Smooth muscle cell (in vitro differentiated cells): ENCODE results near the gene PRMT7. TPM values are rescaled to one million over a fixed set of nuclear protein-coding genes. Genes with fewer than 3 reads are reported as not detected.

ENCODE experiments used
- DNase-seq: peaks from one replicate; lab custom pipeline; 2025; ENCODE audit not compliant: unreplicated experiment; lab: John Stamatoyannopoulos, UW
- H2AFZ ChIP-seq: fragments of 200-600 bp; sonication (generic); 2 replicates; pipeline ENCODE4 v1.6.0; 2016; ENCODE audit warnings: antibody characterized with exemption, low read depth, mild to moderate bottlenecking
- H3F3A ChIP-seq: fragments of 200-600 bp; sonication (generic); 2 replicates; pipeline ENCODE4 v1.6.0; 2017; ENCODE audit warnings: antibody characterized with exemption, low read depth
- H3K27ac ChIP-seq: fragments of 200-600 bp; sonication (generic); 2 replicates; pipeline ENCODE4 v1.5.1; 2016; ENCODE audit warnings: low read depth, mild to moderate bottlenecking
- H3K27me3 ChIP-seq: fragments of 200-600 bp; sonication (generic); 2 replicates; pipeline ENCODE4 v1.6.1; 2016; ENCODE audit warnings: low read depth, mild to moderate bottlenecking
- H3K36me3 ChIP-seq: fragments of 200-600 bp; sonication (generic); 2 replicates; pipeline ENCODE4 v1.5.1; 2016; ENCODE audit warnings: low read depth
- H3K4me1 ChIP-seq: fragments of 200-600 bp; sonication (generic); 2 replicates; pipeline ENCODE4 v1.5.1; 2016; ENCODE audit warnings: low read depth
- H3K4me2 ChIP-seq: fragments of 200-600 bp; sonication (generic); 2 replicates; pipeline ENCODE4 v1.6.0; 2016; ENCODE audit warnings: mild to moderate bottlenecking
- H3K4me3 ChIP-seq: fragments of 200-600 bp; sonication (generic); 2 replicates; pipeline ENCODE4 v1.5.1; 2016; ENCODE audit warnings: mild to moderate bottlenecking
- H3K79me2 ChIP-seq: fragments of 200-600 bp; sonication (generic); 2 replicates; pipeline ENCODE4 v1.6.0; 2016; ENCODE audit warnings: low read depth, mild to moderate bottlenecking
- H3K9ac ChIP-seq: fragments of 200-600 bp; sonication (generic); 2 replicates; pipeline ENCODE4 v1.6.0; 2016; ENCODE audit warnings: low read depth
- H3K9me3 ChIP-seq: fragments of 200-600 bp; sonication (generic); replicated peaks from 2 replicates; pipeline ENCODE4 v1.5.1; 2016; ENCODE audit warnings: low read depth
- H4K20me1 ChIP-seq: fragments of 200-600 bp; sonication (generic); 2 replicates; pipeline ENCODE4 v1.6.0; 2016; ENCODE audit warnings: low read depth
- WGBS: methylation state at CpG from one replicate; pipeline ENCODE4 v1.1.7; 2016; ENCODE audit warnings: low lambda C conversion rate; 5-methylcytosine and 5-hydroxymethylcytosine counted together
- polyA plus RNA-seq: library from polyadenylated mRNA; unstranded; fragments of >200 nt; fragmentation: Nextera tagmentation; extraction: Ambion mirVana; gene quantifications from 2 replicates; pipeline ENCODE4 v1.2.1, GENCODE V29; 2016
- total RNA-seq: library from RNA; depleted of rRNA; stranded (reverse); fragments of >200 nt; gene quantifications from 2 replicates; pipeline ENCODE4 v1.2.3, GENCODE V29; 2014
- TF ChIP-seq, protein P1 (sequence below): fragments of 200-600 bp; sonication (generic); IDR thresholded peaks from 2 replicates; pipeline ENCODE4 v1.5.1; 2017; ENCODE audit warnings: borderline replicate concordance, mild to moderate bottlenecking, antibody characterized with exemption; ENCODE audit not compliant: insufficient read depth, poor library complexity, severe bottlenecking

Gene PRMT7
- total and polyA plus RNA-seq, 2 experiments from 2014 or later, result 22.1 to 25.4 TPM

DNA sequence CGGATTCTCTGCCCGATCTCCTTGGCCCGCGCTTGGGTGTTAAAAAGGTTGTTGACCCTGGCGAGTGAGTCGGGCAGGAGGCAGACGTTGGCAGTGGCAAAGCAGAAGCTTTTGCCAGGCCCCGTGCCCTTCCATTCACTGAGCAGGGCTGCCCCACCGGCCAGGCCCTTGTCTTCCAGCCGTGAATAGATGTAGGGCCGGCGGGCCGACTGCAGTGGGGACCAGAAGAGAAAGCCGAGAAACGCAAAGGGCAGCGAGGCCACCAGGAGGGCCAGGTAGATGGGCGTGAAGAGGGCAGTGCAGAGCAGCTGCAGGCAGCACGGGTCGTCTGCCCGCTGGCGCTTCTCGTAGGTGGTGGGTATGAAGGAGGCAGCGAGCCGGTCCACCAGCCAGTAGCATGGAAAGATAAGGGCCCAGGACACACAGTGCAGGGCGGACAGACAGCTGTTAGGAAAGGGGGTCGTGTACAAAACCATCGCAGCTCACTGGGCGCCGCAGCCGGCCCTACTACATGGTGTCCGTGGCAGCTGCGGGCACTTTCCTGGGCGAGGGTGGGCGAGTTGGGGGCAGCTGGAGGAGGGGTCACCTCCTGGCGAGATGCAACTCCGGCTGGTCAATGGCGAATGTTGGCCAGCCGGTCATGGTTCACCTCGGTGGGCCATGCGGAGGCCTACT lies 61.0 kb downstream of the PRMT7 start:
- Histone ChIP-seq H3K79me2 (no peaks in the 10 kb centered on the region), H3K4me3 (no peak overlapping the region), H3K9ac (no peak overlapping the region), H3K36me3 (no peaks in the 10 kb centered on the region), H3K9me3 (no peaks in the 10 kb centered on the region), H3K27ac (no peak overlapping the region), H2AFZ (no peak overlapping the region), H3K4me1 (peaks cover 6% of the 10 kb centered on the region), H4K20me1 (no peaks in the 10 kb centered on the region), H3F3A (no peaks in the 10 kb centered on the region), H3K4me2 (no peak overlapping the region), H3K27me3 (no peaks in the 10 kb centered on the region)
- 92% methylated on average over 37 of the region's 40 CpGs for WGBS
- no peak for DNase-seq
- TF ChIP-seq, protein P1, sequence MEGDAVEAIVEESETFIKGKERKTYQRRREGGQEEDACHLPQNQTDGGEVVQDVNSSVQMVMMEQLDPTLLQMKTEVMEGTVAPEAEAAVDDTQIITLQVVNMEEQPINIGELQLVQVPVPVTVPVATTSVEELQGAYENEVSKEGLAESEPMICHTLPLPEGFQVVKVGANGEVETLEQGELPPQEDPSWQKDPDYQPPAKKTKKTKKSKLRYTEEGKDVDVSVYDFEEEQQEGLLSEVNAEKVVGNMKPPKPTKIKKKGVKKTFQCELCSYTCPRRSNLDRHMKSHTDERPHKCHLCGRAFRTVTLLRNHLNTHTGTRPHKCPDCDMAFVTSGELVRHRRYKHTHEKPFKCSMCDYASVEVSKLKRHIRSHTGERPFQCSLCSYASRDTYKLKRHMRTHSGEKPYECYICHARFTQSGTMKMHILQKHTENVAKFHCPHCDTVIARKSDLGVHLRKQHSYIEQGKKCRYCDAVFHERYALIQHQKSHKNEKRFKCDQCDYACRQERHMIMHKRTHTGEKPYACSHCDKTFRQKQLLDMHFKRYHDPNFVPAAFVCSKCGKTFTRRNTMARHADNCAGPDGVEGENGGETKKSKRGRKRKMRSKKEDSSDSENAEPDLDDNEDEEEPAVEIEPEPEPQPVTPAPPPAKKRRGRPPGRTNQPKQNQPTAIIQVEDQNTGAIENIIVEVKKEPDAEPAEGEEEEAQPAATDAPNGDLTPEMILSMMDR, result no peak

DNA sequence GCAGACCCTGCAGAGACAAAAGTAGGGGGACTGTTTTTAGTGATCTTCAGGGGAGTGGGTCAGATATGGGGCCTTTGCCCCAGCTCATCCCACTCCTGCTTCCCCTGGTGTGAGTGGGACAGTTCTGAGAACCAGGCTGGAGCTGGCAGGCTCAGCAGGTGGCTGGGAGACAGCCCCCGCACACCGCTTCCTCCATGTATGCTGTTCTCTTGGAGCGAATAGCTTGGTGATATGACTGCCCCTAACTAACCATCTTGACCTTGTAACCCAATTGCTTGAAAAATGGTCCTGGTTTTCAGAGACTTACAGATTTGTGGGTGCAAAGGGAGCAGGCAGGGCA lies 61.5 kb downstream of the PRMT7 start:
- WGBS, result 97% methylated on average over 3 of the region's 3 CpGs
- Histone ChIP-seq H3K36me3 (no peaks in the 10 kb centered on the region), H3K27ac (no peak overlapping the region), H3K27me3 (no peaks in the 10 kb centered on the region), H3F3A (no peaks in the 10 kb centered on the region), H3K79me2 (no peaks in the 10 kb centered on the region), H3K9ac (no peak overlapping the region), H4K20me1 (no peaks in the 10 kb centered on the region), H3K4me1 (peaks cover 6% of the 10 kb centered on the region), H3K9me3 (no peaks in the 10 kb centered on the region), H3K4me3 (no peak overlapping the region), H3K4me2 (no peak overlapping the region), H2AFZ (no peak overlapping the region)
- DNase-seq, result no peak
- TF ChIP-seq, protein P1, result no peak

DNA sequence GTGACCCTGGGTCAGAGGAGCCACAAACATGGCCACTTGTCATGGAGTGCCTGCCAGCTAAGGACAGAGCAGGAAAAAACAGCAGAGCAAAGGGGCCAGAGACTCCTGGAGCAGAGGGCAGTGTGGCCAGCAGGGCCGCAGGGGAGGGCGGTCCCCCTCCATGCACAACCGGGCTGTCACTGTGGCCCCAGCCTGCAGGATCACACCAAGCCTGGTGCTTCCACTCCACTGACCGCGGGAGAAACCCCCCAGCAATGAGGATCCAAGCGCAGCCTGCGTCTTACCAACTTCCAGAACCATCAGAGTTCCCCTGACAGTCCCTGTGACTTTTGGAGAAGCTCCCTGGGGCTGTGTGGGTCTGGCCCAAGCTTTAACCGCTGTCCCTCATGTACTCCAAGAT lies 62.0 kb downstream of the PRMT7 start:
- Histone ChIP-seq H3K27ac (no peak overlapping the region), H3F3A (no peaks in the 10 kb centered on the region), H3K4me1 (peaks cover 6% of the 10 kb centered on the region), H3K4me3 (no peak overlapping the region), H4K20me1 (no peaks in the 10 kb centered on the region), H3K79me2 (no peaks in the 10 kb centered on the region), H2AFZ (no peak overlapping the region), H3K27me3 (no peaks in the 10 kb centered on the region), H3K9me3 (no peaks in the 10 kb centered on the region), H3K9ac (no peak overlapping the region), H3K36me3 (no peaks in the 10 kb centered on the region), H3K4me2 (no peak overlapping the region)
- 91% methylated on average over 8 of the region's 8 CpGs for WGBS
- no peak for DNase-seq
- TF ChIP-seq, protein P1, result no peak
